HG03095 (cell line): ENCODE measurements around the gene PDE10A.

Experiments
- ATAC-seq: cut with Tn5 transposase; IDR thresholded peaks from one replicate; pipeline ENCODE4 v1.9.1; 2021; ENCODE audit warnings: moderate library complexity; ENCODE audit not compliant: unreplicated experiment

PDE10A gene

DNA sequence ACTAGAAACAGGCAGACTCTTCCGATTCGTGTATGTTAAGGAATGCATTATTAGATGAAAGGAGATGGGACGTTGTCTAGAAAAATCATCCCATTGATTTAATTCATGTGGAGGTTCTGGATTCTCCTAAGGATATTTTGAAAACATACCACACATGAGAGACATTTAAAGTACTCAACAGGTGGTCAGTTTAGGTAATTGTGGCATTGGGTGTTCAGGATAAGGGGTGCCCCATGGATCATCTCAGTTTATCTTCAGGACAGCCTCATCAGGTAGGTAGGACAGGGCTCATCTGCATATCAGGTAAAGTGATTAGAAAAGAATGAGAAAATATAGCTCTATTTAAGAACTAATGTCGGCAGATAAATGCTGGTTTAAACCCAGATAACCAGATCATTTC lies 15.9 kb upstream of the PDE10A start:
- no peak for ATAC-seq

DNA sequence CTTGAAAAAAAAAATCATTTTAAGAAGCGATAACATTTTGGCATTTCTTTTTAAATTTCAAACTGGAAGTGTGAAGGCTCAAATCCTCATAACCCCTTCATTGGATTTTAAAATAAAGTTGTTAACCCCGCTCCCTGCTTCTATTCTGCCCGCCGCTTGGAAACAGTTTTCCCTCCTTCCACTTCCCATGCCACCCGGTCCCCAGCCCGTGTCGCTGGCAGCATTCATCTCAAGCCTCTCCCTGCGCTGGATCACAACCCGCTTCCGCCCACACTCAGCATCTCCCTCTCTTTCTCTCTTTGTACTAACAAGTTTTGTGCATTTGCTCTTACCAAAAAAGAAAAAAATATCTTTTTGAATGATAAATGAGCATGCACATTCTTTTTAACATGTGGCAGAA lies 15.4 kb upstream of the PDE10A start:
- no peak for ATAC-seq

DNA sequence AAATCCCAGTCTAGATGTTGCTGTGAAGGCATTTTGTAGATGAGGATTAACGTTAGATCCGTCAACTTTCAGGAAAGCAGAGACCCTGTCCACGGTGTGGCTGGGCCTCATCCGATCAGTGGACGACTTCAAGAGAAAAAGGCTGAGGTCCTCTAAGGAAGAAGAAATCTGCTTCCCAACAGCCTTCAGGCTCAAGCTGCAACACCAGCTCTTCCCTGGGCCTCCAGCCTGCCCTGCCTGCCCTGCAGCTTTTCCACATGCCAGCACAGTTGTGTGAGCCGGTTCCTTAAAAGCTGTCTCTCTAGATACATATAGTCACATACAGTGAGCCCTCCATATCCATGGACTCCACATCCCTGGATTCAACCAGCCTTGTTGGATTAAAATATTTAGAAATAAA lies 14.1 kb upstream of the PDE10A start:
- no peak for ATAC-seq

DNA sequence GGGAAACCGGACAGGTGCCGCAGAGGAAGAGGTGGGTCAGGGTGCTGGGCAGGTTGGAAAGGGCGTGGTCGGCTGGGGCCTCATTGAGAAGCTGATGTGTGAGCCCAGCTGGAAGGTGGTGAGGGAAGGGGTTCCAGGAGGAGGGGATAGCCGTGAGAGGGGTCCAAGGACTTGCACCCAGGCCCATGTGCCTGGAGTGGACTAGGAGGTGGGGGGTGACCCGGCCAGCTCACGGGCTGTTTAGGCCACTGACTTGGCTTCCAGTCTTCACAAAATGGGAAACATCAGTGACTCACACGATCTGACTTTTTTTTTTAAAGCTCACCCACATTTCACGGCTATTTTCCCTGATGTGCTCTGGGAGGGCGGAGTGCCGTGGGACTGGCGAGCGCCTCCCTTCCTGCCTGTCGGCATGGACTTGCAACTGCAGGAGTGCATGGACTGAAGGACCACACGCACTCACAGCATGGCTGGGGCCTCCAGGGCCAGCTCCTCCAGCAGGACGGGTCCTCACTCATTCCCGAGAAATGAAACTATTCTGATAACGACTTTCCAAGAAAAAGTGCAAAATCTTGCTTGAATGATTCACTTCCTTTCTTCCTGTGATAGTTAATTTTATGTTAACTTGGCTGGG lies 13.5 kb upstream of the PDE10A start:
- ATAC-seq: no peak

DNA sequence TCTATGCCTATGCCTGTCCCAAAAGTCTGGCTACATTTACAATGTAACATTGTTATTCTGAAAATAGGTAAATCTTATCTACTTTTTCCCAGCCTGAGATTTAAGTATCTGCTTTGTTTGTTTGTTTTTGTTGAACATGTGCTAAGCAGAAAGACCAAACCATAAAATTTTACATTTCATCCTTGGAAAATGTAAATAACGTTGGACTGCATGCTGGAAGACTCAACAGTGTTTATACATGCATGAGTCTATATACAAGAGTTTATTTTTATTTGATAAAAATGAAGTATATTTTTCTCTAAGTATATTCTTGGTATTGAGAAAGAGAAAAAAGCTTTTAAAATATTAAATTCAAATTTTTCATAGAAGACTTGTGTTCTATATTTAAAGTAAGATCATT lies 12.1 kb upstream of the PDE10A start:
- ATAC-seq: no peak

DNA sequence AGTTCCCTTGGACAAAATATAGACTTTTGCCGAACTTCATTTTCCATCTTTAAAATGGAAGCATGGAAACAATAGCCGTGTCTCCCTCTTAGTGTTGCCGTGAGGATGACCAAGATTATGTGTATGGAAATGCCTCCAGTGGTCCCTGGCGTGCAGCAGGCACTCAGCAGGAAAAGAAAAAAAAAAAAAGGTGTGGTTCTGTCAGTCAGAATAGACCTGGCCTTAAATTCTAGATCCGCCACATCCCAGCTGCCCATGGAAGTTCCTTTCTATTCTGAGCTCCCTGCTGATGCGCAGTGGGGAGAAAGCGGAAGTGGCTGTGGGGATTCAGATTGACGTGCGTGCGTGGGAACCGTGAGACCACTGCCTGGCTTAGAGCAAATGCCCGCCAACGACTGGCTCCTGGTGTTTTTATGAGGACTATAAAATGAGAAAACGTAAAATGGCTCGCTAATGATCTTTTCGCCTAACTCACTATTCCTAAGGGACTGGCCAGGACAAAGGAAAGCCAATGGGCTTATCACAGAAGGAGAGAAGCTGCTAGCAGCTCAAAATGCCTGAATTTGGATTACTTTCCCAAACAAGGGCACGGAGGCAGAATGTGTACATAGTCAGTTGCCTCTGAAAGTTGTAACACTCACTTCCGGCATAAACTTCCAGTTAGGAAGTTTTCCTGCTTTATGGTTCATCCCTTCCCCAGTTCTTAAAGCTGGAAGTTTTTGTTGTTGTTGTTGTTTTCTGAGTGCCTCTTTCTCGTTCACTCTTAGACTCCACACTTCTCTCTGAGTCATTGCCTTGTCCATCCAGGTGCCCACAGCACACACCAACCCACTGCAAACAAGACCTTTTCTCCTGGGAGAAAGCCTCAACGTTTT lies 11.4 kb upstream of the PDE10A start:
- no peak for ATAC-seq

DNA sequence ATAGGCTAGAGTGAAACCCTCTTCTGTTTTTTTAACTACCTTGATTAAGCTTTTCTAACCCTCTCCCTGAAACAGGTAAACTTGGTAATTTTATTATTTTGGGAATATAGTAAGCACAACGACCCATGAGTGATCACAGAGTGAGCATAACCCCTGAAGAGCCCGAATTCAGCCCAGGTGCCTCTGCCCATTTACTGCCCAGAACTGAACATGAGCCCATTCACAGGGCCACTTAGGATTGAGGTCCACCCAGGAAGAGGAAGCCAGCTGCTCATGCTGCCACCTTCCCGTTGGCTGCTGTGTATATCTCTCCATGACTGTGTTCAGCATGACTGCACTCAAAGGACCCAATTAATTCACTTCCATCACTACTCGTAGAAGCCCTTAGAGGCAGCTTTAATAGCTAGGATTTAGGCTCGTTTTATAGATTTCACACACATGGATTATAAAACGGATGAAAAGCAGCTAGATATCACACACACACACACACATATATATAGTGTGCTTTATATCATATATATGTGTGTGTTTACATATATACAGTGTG lies 8.3 kb upstream of the PDE10A start:
- ATAC-seq: no peak

DNA sequence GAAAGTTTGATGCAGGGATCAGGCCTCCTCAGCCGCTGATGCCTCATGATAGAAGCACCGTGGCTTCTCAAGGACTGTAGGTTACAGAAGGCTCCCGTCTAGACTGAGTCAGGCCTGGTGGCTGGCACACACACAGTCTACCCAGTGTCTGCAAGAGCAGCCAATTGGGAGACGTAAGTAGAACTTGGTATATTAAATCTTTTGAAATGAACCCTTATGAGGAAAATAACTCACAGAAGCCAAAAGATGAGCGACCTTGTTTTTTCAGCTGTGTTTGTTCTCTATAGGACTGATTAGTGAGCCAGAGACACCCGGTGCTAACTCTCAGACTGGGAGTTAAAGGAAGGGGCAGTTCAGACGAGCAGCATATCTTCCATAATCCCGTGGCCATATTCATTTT lies 5.9 kb upstream of the PDE10A start:
- no peak for ATAC-seq

DNA sequence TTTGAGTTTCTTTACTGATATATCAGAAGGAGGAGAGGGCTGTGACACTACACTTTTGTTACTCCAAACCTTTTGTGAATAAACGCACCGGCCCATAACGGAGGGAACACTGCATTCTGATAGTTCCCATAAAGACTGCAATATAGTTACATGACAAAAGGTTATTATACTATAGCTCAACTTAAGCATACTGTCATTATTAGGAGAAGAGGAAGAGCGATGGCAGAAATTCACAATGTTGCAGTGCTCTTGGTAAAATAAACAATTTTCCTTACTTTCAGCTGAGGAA lies 2.3 kb upstream of the PDE10A start:
- no peak for ATAC-seq

DNA sequence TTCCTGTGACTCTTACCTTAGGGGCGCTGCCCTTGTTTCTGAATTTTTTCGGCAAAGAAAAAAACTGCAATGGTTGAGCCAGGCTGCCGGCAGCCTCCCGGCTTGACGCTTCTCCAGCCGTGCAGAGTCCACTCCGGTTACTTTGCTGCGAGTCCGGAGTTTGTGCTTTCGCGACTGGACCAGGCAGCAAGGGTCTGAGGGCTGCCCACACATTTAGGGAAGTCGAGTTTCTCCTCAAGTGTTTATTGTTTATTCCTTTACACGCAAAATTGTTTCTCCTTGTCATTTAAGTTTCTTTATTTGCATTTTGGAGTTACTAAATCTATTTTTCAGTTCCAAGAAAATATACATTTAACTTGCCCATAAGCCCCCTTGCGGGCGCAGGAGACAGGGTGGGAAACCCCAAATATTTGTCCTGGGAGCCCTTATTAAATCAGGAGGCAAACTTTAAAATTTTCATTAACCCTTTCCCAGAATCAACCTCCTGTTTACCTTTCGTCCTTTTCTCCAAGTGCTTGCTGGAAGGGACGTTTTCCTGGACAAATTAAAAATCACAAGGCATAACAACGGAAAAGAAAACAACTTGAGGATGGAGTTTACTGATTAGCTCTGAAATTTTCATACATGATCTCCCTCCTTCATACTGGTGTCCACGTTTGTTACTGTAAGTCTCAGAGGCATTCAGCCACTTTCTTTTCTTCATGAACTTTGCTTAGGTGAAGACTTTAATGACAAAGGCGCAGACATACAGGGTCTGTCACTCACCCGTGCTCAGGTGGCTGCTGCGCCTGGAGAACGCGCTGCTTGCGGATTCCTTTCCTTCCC lies 1.7 kb upstream of the PDE10A start:
- ATAC-seq: no peak

DNA sequence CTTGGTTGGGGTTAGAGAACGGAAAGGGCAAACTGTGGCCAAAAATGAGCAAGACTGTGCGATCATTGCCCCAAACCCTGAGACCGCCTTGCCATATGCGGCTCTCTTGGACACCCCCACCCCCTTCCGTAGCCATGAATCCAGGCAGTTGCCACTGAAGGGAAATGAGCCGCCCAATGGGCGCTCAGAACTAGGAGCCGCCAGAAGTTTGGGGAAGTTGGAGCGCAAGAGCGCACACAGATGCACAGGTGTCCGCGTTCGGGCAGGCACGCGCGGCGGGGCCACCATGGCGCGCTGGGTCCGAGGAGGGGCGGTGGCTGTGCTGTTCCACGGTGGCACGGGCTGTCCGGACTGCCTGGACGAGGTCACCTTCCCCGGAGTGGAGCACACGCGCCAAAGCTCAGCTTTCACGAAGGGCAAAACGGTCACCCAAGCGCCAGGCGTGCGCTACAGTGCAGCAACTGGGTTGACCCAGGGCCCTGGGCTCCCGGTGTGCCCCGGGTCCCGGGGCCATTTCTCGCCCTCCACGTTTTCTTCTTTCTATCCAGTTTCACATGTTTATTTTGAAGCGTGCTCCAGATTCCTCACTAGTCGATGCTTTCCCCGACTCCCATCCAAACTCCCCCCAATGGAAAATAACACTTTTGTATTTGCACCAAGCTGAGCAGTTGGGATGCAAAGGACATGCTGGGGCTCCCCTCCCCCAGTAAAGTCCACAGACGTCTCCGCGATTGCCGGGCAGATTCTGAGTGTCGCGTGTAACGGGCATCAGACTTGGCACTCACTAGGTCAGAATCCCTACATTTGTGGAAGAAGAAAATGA lies 906 bp upstream of the PDE10A start:
- no peak for ATAC-seq

DNA sequence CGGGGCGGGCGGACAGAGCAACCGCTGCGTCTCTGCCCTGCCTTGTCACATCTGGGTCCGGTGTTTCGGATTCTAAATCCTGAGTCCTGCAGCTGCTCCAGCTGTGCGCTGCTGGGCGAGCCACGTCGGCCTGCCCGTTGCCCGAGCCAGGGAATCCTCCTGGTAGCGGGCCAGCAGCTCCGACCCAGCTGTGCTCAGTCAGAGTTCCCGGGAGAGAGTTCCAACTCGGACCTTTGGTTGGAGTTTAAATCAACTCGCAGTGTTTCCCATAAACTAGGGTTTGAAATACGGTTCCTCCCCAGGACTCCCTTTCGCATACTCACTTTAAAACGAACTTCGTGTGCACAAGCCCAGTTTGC lies 315 bp upstream of the PDE10A start:
- ATAC-seq: no peak

DNA sequence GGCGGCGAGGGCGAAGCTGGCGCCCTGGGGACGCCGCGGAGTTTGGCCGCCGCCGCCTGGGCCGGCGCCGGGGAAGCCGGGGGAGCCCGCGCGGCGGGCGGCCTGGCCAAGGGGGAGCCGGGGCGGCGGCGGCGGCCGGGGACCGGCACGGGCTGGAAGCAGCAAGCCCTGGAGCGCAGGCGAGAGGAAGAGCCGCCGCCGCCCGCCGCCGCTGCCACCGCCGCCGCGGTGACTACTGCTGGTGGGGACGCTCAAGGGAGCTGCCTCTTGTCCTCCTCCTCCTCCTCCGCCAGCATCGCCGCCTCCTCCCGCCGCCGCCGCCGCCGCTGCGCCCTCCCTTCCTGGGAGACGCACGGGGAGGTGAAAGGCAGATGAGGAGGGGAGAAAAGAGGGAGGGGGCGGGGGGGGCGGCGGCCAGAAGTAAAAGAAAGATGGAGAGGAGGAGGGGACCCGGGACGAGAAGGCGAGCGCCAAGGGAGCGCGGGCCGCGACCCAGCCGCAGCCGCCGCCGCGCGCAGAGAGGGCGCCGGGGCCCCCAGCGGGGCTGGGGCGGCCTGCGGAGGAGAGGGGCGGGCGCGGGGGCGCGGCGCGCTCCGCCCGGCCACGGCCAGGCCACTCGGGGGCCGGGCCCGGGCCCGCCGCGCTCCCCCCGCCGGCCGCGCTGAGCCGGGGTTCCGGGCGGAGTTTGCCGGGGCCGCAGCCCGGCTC lies 846 bp downstream of the PDE10A start:
- no peak for ATAC-seq

DNA sequence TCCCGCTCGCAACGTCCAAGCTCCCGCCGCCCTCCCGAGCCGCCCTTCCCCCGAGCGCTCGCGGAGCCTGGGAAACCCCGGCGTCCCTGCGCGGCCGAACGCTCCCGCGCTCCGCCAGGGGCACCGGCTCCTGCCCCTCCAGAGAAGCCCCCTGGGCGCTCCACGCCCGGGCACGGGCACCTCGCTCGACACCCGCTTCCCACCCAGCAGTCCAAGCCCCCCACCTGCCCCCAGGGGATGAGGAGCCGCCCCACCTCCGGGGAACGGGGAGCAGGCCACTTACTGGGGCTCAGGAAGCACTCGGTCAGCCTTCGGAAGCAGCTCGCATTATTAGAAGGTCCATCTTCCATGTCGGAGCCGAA lies 1.4 kb downstream of the PDE10A start:
- ATAC-seq: no peak

DNA sequence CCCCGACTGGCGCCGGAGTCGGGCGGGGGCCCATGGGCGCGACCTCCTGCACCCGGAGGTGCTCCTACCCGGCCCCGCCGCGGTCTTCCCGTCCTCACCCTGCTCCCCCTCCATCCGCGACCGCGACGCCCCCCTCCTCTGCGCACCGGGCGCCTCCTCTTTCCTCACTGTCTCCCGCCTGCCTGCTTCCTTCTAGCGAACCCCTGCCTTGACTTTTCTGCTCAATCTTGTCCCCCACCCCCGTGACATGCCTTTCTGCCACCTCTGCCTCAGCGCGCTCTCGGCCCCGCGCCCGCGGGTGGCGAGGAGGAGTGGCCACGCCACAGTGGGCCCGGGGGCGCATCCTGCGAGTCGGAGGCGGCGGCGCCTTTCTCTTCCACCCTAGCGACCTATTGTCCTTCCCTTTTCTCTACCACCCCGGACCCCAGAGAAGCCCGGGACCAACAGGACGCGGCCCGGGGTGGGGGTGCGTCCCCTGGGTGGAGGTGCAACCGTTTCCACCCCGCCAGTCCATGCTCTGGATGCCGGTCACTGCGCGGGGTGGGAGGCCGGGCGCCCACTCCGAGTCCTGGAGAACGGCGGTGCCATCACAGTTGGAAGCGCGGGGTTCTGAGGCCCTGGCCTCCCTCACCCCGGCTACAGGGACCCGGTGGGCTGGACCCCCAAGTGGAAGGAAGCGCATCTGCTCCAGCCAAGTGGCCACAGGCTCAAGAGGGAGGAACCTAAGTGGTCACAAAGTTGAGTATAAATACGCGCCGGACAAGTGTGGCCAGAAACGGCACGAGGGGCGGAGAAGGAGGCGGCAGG lies 2.0 kb downstream of the PDE10A start:
- no peak for ATAC-seq

DNA sequence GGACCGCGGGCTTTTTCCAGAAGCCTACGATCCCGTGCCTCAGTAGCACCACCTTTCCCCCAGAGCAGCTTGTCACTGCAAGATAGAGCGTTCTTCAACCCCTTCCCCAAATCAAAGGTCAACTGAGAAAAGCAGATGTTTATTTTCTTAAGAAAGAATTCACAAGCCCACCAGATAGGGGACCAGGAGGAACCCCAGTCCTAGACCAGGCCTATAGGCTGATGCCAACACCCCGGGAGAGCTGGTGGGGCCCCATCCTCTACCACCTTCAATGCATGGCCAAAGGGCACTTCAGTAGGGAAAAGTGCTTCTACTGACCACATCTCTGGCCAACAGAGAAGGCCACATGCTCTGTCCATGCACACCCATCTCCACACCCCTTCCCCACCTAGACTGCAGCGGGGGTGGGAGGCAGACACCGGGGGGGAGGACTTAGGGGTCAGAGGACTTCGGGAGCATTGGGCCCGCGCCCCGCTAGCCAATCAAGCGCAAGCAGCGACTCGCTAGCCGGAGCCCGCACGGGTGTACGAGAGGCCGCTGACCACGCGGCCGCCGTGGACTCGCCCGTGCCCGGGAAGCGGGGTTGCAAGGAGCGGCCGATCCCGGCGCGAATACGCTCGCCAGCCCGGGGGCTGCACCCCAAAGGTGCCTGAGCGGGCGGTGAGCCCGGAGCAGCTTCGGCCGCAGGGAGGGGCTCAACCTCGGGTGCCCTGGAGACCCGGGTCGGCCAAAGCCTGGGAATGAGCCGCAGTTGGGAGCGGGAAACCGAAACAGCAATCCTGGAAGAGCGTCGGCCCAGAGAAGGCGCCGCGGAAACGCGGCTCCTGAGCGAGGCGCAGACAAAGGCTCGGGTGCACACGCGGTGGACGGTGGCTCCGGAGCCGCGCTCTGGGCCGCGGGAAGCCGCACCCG lies 2.8 kb downstream of the PDE10A start:
- ATAC-seq: no peak

DNA sequence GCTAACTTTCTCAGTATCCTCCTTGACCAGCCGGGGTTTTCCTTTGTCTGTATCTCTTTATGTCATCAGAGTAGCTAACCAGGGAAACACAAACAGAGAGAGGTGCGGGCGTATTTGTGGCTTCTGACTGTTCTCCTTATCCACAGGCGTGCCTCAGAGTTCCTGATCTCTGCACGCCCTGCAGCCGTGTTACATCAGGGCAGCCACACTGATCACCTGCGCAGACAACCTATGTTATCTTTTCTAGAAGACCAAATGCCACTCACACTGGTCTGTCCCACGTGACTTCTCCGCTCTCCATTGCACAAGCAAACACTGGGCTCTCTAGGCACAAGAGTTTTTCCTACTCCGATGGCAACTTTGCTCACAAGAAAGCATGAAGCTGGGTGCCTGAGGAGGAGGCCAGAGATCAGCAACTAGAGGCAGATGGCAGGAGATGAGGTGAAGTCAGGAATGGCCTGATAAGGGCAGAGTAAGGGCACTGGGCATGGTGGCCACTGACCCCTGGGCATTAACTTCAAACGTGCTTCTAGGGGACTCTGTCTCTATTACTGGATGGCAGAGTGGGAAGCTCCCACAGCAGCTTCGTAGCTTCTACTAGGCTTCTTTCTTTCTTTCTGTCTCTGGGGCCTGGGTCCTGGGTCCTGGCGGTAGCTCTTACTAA lies 4.5 kb downstream of the PDE10A start:
- no peak for ATAC-seq

DNA sequence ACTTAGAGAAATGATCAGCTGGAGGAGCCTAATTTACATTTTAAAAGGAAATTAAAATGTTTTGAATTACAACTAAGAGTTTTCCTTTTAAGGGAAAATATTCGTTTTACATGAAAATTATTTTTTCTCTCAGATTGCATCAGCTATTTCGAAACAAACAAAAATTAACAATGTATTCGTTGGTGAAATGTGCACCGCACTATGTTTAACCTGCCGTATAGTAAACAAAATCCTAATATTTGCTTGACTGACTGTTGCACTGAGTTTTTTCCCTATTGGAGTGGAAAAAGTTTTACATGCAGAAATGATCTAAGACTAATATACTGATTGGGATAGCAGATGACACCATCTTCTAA lies 5.7 kb downstream of the PDE10A start:
- ATAC-seq: no peak
